IMR-90 (cell line): ENCODE data around the gene C19orf25. TPM values are rescaled to one million over a fixed set of nuclear protein-coding genes. Genes with fewer than 3 reads are reported as not detected.

Experiments
- ATAC-seq: fragments of 200-7000 bp; cut with Tn5 transposase; 2 replicates; pipeline ENCODE4 v1.9.1; 2020; ENCODE audit warnings: low read depth, mild to moderate bottlenecking, moderate library complexity
- BruUV-seq: library from RNA; stranded (reverse); fragments of 400-500 nt; replicated peaks from 2 replicates; lab custom pipeline; 2021; lab: Mats Ljungman, UMichigan
- CTCF ChIA-PET: fragments of 300-600 bp; formaldehyde crosslinking; extraction: SDS; loops from one replicate; lab custom pipeline; 2021; ENCODE audit warnings: antibody characterized with exemption; lab: Yijun Ruan, JAX
- POLR2A ChIA-PET: fragments of 300-600 bp; sonication (Branson Sonifier 250); formaldehyde crosslinking; loops from one replicate; lab custom pipeline; 2022; ENCODE audit warnings: antibody characterized with exemption; ENCODE audit not compliant: unreplicated experiment; lab: Charles Lee
- DNase-seq: peaks from one replicate; pipeline ENCODE4 v3.0.0; 2013
- H2AFZ ChIP-seq: replicated peaks from 2 replicates; pipeline ENCODE3; 2013; ENCODE audit warnings: low read length, mild to moderate bottlenecking; ENCODE audit not compliant: poor library complexity
- H2AK5ac ChIP-seq: 2 replicates; pipeline ENCODE4 v1.6.1; 2013; ENCODE audit warnings: low read depth, low read length, inconsistent platforms
- H2AK9ac ChIP-seq: replicated peaks from 2 replicates; pipeline ENCODE3; 2013; ENCODE audit warnings: mild to moderate bottlenecking, low read depth, low read length, moderate library complexity; ENCODE audit not compliant: poor library complexity
- H2BK120ac ChIP-seq: 2 replicates; pipeline ENCODE4 v1.6.1; 2013; ENCODE audit warnings: low read depth, low read length, inconsistent platforms
- H2BK15ac ChIP-seq: 3 replicates; pipeline ENCODE4 v1.6.1; 2013; ENCODE audit warnings: low read depth, low read length, inconsistent platforms
- H2BK20ac ChIP-seq: 2 replicates; pipeline ENCODE4 v1.6.1; 2013; ENCODE audit warnings: low read depth, mild to moderate bottlenecking, inconsistent platforms, low read length, moderate library complexity
- H2BK5ac ChIP-seq: 2 replicates; pipeline ENCODE4 v1.6.1; 2013; ENCODE audit warnings: mild to moderate bottlenecking, low read depth, low read length, inconsistent platforms; ENCODE audit not compliant: poor library complexity, severe bottlenecking
- H3K14ac ChIP-seq: replicated peaks from 2 replicates; pipeline ENCODE4 v1.6.1; 2013; ENCODE audit warnings: low read depth, low read length, inconsistent platforms
- H3K18ac ChIP-seq: 2 replicates; pipeline ENCODE4 v1.6.1; 2013; ENCODE audit warnings: low read depth, low read length, control low read depth
- H3K23ac ChIP-seq: 2 replicates; pipeline ENCODE4 v1.6.1; 2013; ENCODE audit warnings: low read depth, low read length, inconsistent platforms
- H3K27ac ChIP-seq: 2 replicates; pipeline ENCODE4 v1.5.1; 2013; ENCODE audit warnings: mild to moderate bottlenecking, control low read depth, low read length; ENCODE audit not compliant: insufficient read depth
- H3K27me3 ChIP-seq: 2 replicates; pipeline ENCODE4 v1.6.1; 2013; ENCODE audit warnings: low read length; ENCODE audit not compliant: control insufficient read depth, insufficient read depth
- H3K36me3 ChIP-seq: 2 replicates; pipeline ENCODE4 v1.6.1; 2013; ENCODE audit warnings: low read length, mixed read lengths; ENCODE audit not compliant: control insufficient read depth, insufficient read depth
- H3K4ac ChIP-seq: 2 replicates; pipeline ENCODE4 v1.6.1; 2013; ENCODE audit warnings: low read depth, low read length, inconsistent platforms
- H3K4me1 ChIP-seq: 2 replicates; pipeline ENCODE4 v1.6.1; 2013; ENCODE audit warnings: low read length, mixed read lengths; ENCODE audit not compliant: control insufficient read depth, insufficient read depth
- H3K4me2 ChIP-seq: 2 replicates; pipeline ENCODE4 v1.6.1; 2013; ENCODE audit warnings: low read depth, mild to moderate bottlenecking, control low read depth, low read length, moderate library complexity
- H3K4me3 ChIP-seq: 2 replicates; pipeline ENCODE4 v1.5.1; 2013; ENCODE audit warnings: low read depth, mild to moderate bottlenecking, control low read depth, low read length, moderate library complexity; ENCODE audit not compliant: insufficient read depth
- H3K56ac ChIP-seq: 2 replicates; pipeline ENCODE4 v1.6.1; 2013; ENCODE audit warnings: low read length, inconsistent platforms; ENCODE audit not compliant: insufficient read depth; ENCODE audit errors: extremely low read depth
- H3K79me1 ChIP-seq, 2 experiments: 2 replicates each; pipeline ENCODE4 v1.6.1; 2013; ENCODE audit warnings: low read length in 2 of 2, inconsistent platforms in 1 of 2, low read depth in 1 of 2
- H3K9ac ChIP-seq: 2 replicates; pipeline ENCODE4 v1.6.1; 2013; ENCODE audit warnings: low read depth, low read length, control low read depth
- H3K9me1 ChIP-seq: 2 replicates; pipeline ENCODE4 v1.6.1; 2013; ENCODE audit warnings: low read length, inconsistent platforms; ENCODE audit not compliant: insufficient read depth
- H3K9me3 ChIP-seq: 2 replicates; pipeline ENCODE4 v1.6.1; 2013; ENCODE audit warnings: low read length; ENCODE audit not compliant: control insufficient read depth, insufficient read depth
- H4K20me1 ChIP-seq: 2 replicates; pipeline ENCODE4 v1.6.1; 2013; ENCODE audit warnings: low read length, inconsistent platforms; ENCODE audit not compliant: insufficient read depth
- H4K5ac ChIP-seq: 2 replicates; pipeline ENCODE4 v1.6.1; 2013; ENCODE audit warnings: mild to moderate bottlenecking, low read depth, low read length, control low read depth
- H4K8ac ChIP-seq, 2 experiments: 2 replicates each; pipeline ENCODE4 v1.6.1; 2013; ENCODE audit warnings: low read depth in 2 of 2, low read length in 2 of 2, control low read depth in 1 of 2, inconsistent platforms in 1 of 2
- H4K91ac ChIP-seq: 2 replicates; pipeline ENCODE4 v1.6.1; 2013; ENCODE audit warnings: low read depth, low read length, inconsistent platforms; ENCODE audit not compliant: insufficient read depth
- CEBPB ChIP-seq: IDR thresholded peaks from 2 replicates; pipeline ENCODE4 v1.6.1; 2012; ENCODE audit warnings: low read depth, low read length, improper control_type of control experiment
- CHD1 ChIP-seq: IDR thresholded peaks from 2 replicates; pipeline ENCODE4 v1.6.1; 2012; ENCODE audit warnings: low read depth, low read length, improper control_type of control experiment
- CTCF ChIP-seq: conservative IDR thresholded peaks from 2 replicates; pipeline ENCODE4 v1.5.1; 2012; ENCODE audit warnings: mild to moderate bottlenecking, low read depth, low read length, improper control_type of control experiment
- FOS ChIP-seq: fragments of 150-350 bp; IDR thresholded peaks from 2 replicates; pipeline ENCODE4 v1.6.1; 2016; ENCODE audit warnings: low read depth, low read length
- MAFK ChIP-seq: IDR thresholded peaks from 2 replicates; pipeline ENCODE4 v1.6.1; 2012; ENCODE audit warnings: low read depth, low read length, improper control_type of control experiment
- MAZ ChIP-seq: IDR thresholded peaks from 2 replicates; pipeline ENCODE4 v1.6.1; 2012; ENCODE audit warnings: low read depth, mild to moderate bottlenecking, low read length, improper control_type of control experiment, moderate library complexity, borderline replicate concordance
- MXI1 ChIP-seq: IDR thresholded peaks from 2 replicates; pipeline ENCODE4 v1.6.1; 2012; ENCODE audit warnings: low read depth, mild to moderate bottlenecking, low read length, moderate library complexity, borderline replicate concordance
- POLR2A ChIP-seq: IDR thresholded peaks from 2 replicates; pipeline ENCODE4 v1.6.1; 2012; ENCODE audit warnings: mild to moderate bottlenecking, low read depth, low read length
- RAD21 ChIP-seq: IDR thresholded peaks from 2 replicates; pipeline ENCODE4 v1.6.1; 2012; ENCODE audit warnings: low read length, improper control_type of control experiment
- RCOR1 ChIP-seq: IDR thresholded peaks from 2 replicates; pipeline ENCODE4 v1.6.1; 2012; ENCODE audit warnings: mild to moderate bottlenecking, low read length, improper control_type of control experiment; ENCODE audit not compliant: insufficient replicate concordance
- SMC3 ChIP-seq: fragments of 150-350 bp; IDR thresholded peaks from 2 replicates; pipeline ENCODE4 v1.6.1; 2016; ENCODE audit warnings: low read depth, mild to moderate bottlenecking, antibody characterized with exemption, low read length, moderate library complexity
- USF2 ChIP-seq: fragments of 150-350 bp; IDR thresholded peaks from 2 replicates; pipeline ENCODE4 v1.6.1; 2017; ENCODE audit warnings: mild to moderate bottlenecking, antibody characterized with exemption, low read length, low read depth
- WGBS, 2 experiments: methylation state at CpG; one replicate each; pipeline versions ENCODE4 v1.1.5 to v1.1.7; 2013; ENCODE audit warnings: missing lambda C conversion rate in 2 of 2; ENCODE audit not compliant: insufficient read length in 1 of 2; ENCODE audit errors: extremely low coverage in 2 of 2; 5-methylcytosine and 5-hydroxymethylcytosine counted together
- dilution Hi-C: fragments of 300-500 bp; cut with HindIII; formaldehyde crosslinking; loops from one replicate; pipeline ENCODE4 v1.14.3; 2018; ENCODE audit warnings: low sequenced_read_pairs; ENCODE audit not compliant: unreplicated experiment
- in situ Hi-C: fragments of 300-500 bp; cut with MboI; formaldehyde crosslinking; loops from 3 replicates; pipeline ENCODE4 v1.14.3; 2019; ENCODE audit warnings: low sequenced_read_pairs, inconsistent platforms, mixed read lengths
- intact Hi-C: fragments of 100-400 bp; cut with micrococcal nuclease; formaldehyde crosslinking; loops from 2 replicates; pipeline ENCODE4 v1.10.0; 2022
- polyA plus RNA-seq, 3 experiments: library from polyadenylated mRNA; depleted of rRNA; stranded (reverse); fragments of >200 nt; gene quantifications; 2 replicates each; pipeline ENCODE4 v1.2.3, GENCODE V29; 2012; ENCODE audit warnings: low replicate concordance in 1 of 3
- total RNA-seq: library from RNA; depleted of rRNA; stranded (reverse); fragments of >200 nt; gene quantifications from 2 replicates; pipeline ENCODE4 v1.2.3, GENCODE V29; 2012
- TF ChIP-seq, protein P1 (sequence below): fragments of 150-350 bp; IDR thresholded peaks from 2 replicates; pipeline ENCODE4 v1.6.1; 2016; ENCODE audit warnings: low read depth, mild to moderate bottlenecking, low read length, moderate library complexity, borderline replicate concordance

C19orf25 gene
- total and polyA plus RNA-seq, 2 of the 4 experiments (the other 2 are of a cell fraction), result 10.4 to 34.9 TPM

DNA sequence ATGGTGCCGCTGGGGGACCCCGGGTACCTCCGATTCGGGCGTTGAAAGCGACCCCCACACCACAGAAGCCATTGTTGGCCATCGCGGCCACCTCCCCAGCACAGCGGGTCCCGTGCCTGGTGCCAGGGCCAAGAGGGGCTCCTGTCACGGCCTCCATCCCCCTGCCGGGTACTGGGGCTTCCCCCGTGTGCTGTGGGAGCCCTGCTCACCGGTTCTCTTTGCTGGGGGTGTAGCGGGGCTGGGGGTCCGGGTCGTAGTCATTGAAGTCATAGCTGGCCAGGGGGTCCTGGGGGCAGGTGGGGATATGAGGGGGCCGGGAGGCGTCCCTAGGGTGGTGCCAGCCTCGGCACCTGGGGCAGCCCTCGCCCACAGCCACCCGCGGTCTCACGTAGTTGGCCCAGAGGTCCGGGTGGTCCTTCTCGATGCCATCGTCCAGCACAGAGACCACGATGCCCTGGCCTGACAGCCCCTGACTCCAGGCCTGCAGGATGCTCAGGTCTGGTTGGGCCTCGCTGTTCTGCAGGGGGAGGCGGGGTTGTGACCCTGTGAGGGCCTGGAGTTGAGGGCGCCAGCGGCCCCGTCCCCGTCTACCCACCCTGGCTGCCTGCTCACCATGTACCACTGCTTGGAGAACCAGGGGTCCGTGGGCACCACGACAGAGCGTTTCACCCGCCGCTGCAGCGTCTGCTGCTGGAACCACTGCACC is 8.7 kb upstream of the C19orf25 start:
- in situ Hi-C loops, result no loop called here

More for the DNA sequence above, 8.7 kb upstream of the C19orf25 start:
- H3K4me1 ChIP-seq, result peaks cover 9% of the 10 kb centered on the region
- intact Hi-C loops (no loop called here), dilution Hi-C loops (no loop called here)
- DNase-seq, result no peak
- no peak overlapping the region for H3K4me2 ChIP-seq
- no peak overlapping the region for H2AK9ac ChIP-seq
- H2BK15ac ChIP-seq, result no peak overlapping the region
- no peak overlapping the region for H4K91ac ChIP-seq
- POLR2A ChIA-PET, result interaction anchor here (0.6 kb wide), 1 partner anchor 252 kb away, joined by 3 read pairs; no protein-coding TSS in a partner anchor
- H4K20me1 ChIP-seq, result peaks cover 3% of the 10 kb centered on the region; the same call in 1 of the 2 replicates
- no peak overlapping the region for H4K8ac ChIP-seq
- no peaks in the 10 kb centered on the region for H3K9me3 ChIP-seq
- H2AK5ac ChIP-seq, result no peak overlapping the region
- H2BK120ac ChIP-seq, result no peak overlapping the region
- 87% methylated on average over 13 of the region's 40 CpGs; no CpG with 5 or more reads in 1 of the 2 experiments for WGBS, 2 experiments
- peaks cover 5% of the 10 kb centered on the region; the same call in 1 of the 2 replicates for H3K27me3 ChIP-seq
- H2BK5ac ChIP-seq, result no peak overlapping the region
- BruUV-seq, result no TSS peak
- H4K5ac ChIP-seq, result no peak overlapping the region
- no peaks in the 10 kb centered on the region for H3K36me3 ChIP-seq
- no peak overlapping the region for H3K27ac ChIP-seq
- no peak overlapping the region for H3K14ac ChIP-seq
- no peak overlapping the region for H3K23ac ChIP-seq
- H3K9me1 ChIP-seq, result no peaks in the 10 kb centered on the region
- no peak overlapping the region for H3K18ac ChIP-seq
- no peak overlapping the region for H3K9ac ChIP-seq
- H3K4me3 ChIP-seq, result no peak overlapping the region
- H3K4ac ChIP-seq, result no peak overlapping the region
- no peak for ATAC-seq
- TF ChIP-seq CHD1 (no peak), MXI1 (no peak), FOS (no peak), RCOR1 (no peak), CEBPB (no peak), MAFK (no peak), RAD21 (no peak), USF2 (no peak), SMC3 (no peak), CTCF (no peak), MAZ (no peak), POLR2A (no peak)
- TF ChIP-seq, protein P1, sequence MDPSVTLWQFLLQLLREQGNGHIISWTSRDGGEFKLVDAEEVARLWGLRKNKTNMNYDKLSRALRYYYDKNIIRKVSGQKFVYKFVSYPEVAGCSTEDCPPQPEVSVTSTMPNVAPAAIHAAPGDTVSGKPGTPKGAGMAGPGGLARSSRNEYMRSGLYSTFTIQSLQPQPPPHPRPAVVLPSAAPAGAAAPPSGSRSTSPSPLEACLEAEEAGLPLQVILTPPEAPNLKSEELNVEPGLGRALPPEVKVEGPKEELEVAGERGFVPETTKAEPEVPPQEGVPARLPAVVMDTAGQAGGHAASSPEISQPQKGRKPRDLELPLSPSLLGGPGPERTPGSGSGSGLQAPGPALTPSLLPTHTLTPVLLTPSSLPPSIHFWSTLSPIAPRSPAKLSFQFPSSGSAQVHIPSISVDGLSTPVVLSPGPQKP, result no peak
- H3K56ac ChIP-seq, result no peak overlapping the region
- no peak overlapping the region for H2AFZ ChIP-seq
- CTCF ChIA-PET, result no interaction called here
- no peak overlapping the region for H2BK20ac ChIP-seq
- no peaks in the 10 kb centered on the region for H3K79me1 ChIP-seq
